Tibial nerve (tissue), 4 donors: ENCODE data around the gene DMPK. TPM values are rescaled to one million over a fixed set of nuclear protein-coding genes. Genes with fewer than 3 reads are reported as not detected.

Source experiments
- DNase-seq, 2 donors: peaks; one replicate each; pipeline ENCODE4 v3.0.0-alpha.2; 2019; ENCODE audit warnings: low spot score in 2 of 2
- H3K27ac ChIP-seq, 4 donors: fragments of 200-600 bp; sonication (generic) in 3 of 4; one replicate each; pipeline ENCODE4 v1.5.1; 2017 to 2019; ENCODE audit warnings: mild to moderate bottlenecking in 1 of 4
- H3K27me3 ChIP-seq, 2 donors: fragments of 200-600 bp; sonication (generic) in 1 of 2; one replicate each; pipeline versions ENCODE4 v1.5.1 to v1.6.0; 2017 to 2019
- H3K36me3 ChIP-seq, 3 donors: fragments of 200-600 bp; sonication (generic); one replicate each; pipeline ENCODE4 v1.5.1; 2018 to 2019
- H3K4me1 ChIP-seq, 4 donors: fragments of 200-600 bp; sonication (generic) in 3 of 4; one replicate each; pipeline ENCODE4 v1.5.1; 2017 to 2019
- H3K4me3 ChIP-seq, 4 donors: fragments of 200-600 bp; sonication (generic) in 3 of 4; one replicate each; pipeline ENCODE4 v1.5.1; 2017 to 2019; ENCODE audit warnings: mild to moderate bottlenecking in 1 of 4, moderate library complexity in 1 of 4
- H3K9me3 ChIP-seq, 4 donors: fragments of 200-600 bp; sonication (generic) in 3 of 4; one replicate each; pipeline ENCODE4 v1.5.1; 2017 to 2019
- EP300 ChIP-seq, 2 donors: sonication (generic); formaldehyde crosslinking; IDR thresholded peaks; one replicate each; pipeline ENCODE4 v1.6.1; 2017; ENCODE audit warnings: antibody characterized with exemption in 2 of 2, mild to moderate bottlenecking in 1 of 2
- POLR2A ChIP-seq, 2 donors: fragments of 450-650 bp; IDR thresholded peaks; one replicate each; pipeline ENCODE4 v1.6.1; 2017; ENCODE audit warnings: antibody characterized with exemption in 2 of 2, mild to moderate bottlenecking in 2 of 2, moderate library complexity in 2 of 2
- WGBS, 2 donors: methylation state at CpG; one replicate each; pipeline ENCODE4 v1.1.5; 2018; 5-methylcytosine and 5-hydroxymethylcytosine counted together
- total RNA-seq, 4 donors: library from RNA; depleted of rRNA; stranded (reverse); fragments of >200 nt; gene quantifications; one replicate each; pipeline ENCODE4 v1.1.0, GENCODE V29; 2016
- TF ChIP-seq, protein P1 (sequence below), 5 experiments: fragments of 200-600 bp in 3 of 5; fragments of 450-650 bp in 2 of 5; sonication (generic) in 3 of 5; IDR thresholded peaks; one replicate each; pipeline ENCODE4 v1.5.1; 2016 to 2019; ENCODE audit warnings: antibody characterized with exemption in 5 of 5, mild to moderate bottlenecking in 3 of 5, moderate library complexity in 2 of 5

DMPK gene
- total RNA-seq, 4 donors from 2014 or later = 59.0 to 87.9 (median 77.4) TPM

- peaks cover 0 to 30% (median 0%) of the 10 kb centered on the region in 3 donors for H3K36me3 ChIP-seq
- no peaks in the 10 kb centered on the region for H3K9me3 ChIP-seq
- H3K27me3 ChIP-seq = peaks cover 0 to 10% of the 10 kb centered on the region in 2 donors
- no peak overlapping the region for H3K27ac ChIP-seq
- H3K4me3 ChIP-seq = no peak overlapping the region
- no peak for DNase-seq
- no peak for TF ChIP-seq POLR2A (IDR thresholded peaks at IDR 0.05)
- TF ChIP-seq, protein P1, sequence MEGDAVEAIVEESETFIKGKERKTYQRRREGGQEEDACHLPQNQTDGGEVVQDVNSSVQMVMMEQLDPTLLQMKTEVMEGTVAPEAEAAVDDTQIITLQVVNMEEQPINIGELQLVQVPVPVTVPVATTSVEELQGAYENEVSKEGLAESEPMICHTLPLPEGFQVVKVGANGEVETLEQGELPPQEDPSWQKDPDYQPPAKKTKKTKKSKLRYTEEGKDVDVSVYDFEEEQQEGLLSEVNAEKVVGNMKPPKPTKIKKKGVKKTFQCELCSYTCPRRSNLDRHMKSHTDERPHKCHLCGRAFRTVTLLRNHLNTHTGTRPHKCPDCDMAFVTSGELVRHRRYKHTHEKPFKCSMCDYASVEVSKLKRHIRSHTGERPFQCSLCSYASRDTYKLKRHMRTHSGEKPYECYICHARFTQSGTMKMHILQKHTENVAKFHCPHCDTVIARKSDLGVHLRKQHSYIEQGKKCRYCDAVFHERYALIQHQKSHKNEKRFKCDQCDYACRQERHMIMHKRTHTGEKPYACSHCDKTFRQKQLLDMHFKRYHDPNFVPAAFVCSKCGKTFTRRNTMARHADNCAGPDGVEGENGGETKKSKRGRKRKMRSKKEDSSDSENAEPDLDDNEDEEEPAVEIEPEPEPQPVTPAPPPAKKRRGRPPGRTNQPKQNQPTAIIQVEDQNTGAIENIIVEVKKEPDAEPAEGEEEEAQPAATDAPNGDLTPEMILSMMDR (IDR thresholded peaks at IDR 0.05) = no peak
- no peak for TF ChIP-seq EP300 (IDR thresholded peaks at IDR 0.05)
- peaks cover 0 to 26% (median 3%) of the 10 kb centered on the region in 4 donors for H3K4me1 ChIP-seq
- WGBS, 2 donors = 76 to 86% methylated on average over 10 to 12 of the region's 12 CpGs
Observed at GRCh38 chr19:45814166-45814780, 32.0 kb upstream of the DMPK start.

DNA sequence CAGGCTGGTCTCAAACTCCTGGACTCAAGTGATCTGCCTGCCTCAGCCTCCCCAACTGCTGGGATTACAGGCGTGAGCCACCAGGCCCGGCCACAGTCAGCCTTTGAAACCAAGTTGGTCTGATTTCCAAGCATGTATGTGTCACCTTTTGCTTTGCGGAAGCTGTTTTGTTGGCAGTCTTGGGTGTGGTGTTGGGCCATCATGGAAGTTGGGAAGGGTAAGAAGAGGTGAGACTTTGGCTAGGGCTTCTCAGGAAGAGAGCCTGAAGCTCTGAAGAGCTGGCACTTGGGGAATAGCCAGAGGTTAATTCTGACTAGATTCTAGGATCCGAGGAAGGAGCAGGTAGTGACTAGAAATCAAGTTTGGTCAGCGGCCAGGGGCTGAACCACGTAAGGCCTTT, 30.0 kb upstream of the DMPK start:
- H3K4me1 ChIP-seq = peaks cover 0 to 26% (median 3%) of the 10 kb centered on the region in 4 donors
- 88 to 95% methylated on average over 6 of the region's 6 CpGs for WGBS, 2 donors
- TF ChIP-seq POLR2A (IDR thresholded peaks at IDR 0.05) (no peak), EP300 (IDR thresholded peaks at IDR 0.05) (no peak)
- TF ChIP-seq, protein P1 (IDR thresholded peaks at IDR 0.05) = no peak
- no peaks in the 10 kb centered on the region for H3K9me3 ChIP-seq
- H3K36me3 ChIP-seq = peaks cover 0 to 12% (median 0%) of the 10 kb centered on the region in 3 donors
- DNase-seq = no peak
- no peak overlapping the region for H3K27ac ChIP-seq
- no peak overlapping the region for H3K4me3 ChIP-seq
- H3K27me3 ChIP-seq = peaks cover 0 to 10% of the 10 kb centered on the region in 2 donors

- WGBS, 2 donors = 23 to 31% methylated on average over 7 of the region's 7 CpGs
- Histone ChIP-seq H3K4me3 (no peak overlapping the region), H3K9me3 (no peaks in the 10 kb centered on the region), H3K27me3 (peaks cover 0 to 5% of the 10 kb centered on the region in 2 donors), H3K36me3 (peaks cover 0 to 5% (median 0%) of the 10 kb centered on the region in 3 donors), H3K4me1 (peaks cover 0 to 6% (median 0%) of the 10 kb centered on the region in 4 donors), H3K27ac (no peak overlapping the region)
- DNase-seq = no peak
- TF ChIP-seq, protein P1 (IDR thresholded peaks at IDR 0.05) = no peak
- TF ChIP-seq EP300 (IDR thresholded peaks at IDR 0.05) = no peak
- no peak for TF ChIP-seq POLR2A (IDR thresholded peaks at IDR 0.05)
Observed at GRCh38 chr19:45809643-45810159, 27.4 kb upstream of the DMPK start.

DNA sequence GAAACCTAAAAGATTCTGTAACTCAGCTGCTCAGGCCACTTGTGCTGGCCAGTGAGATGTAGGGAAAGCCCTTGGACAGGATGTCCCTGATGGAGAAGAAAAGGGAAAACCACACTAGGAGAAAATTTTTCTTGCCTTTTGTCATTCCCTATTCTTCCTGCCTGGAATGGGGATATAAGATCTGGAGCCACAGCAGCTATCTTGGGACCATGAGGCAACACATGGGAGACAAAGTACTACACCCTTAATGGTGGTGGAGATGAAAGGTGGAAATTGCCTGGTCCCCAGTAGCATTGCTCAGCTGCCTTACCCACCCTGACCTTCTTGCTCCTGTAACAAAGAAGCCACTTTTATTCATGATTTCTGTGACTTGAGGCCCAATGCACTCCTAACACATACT, 23.4 kb upstream of the DMPK start:
- no peaks in the 10 kb centered on the region for H3K9me3 ChIP-seq
- H3K27me3 ChIP-seq = peaks cover 0 to 8% of the 10 kb centered on the region in 2 donors
- H3K4me1 ChIP-seq = peaks cover 0 to 6% (median 0%) of the 10 kb centered on the region in 4 donors
- TF ChIP-seq EP300 (IDR thresholded peaks at IDR 0.05) (no peak), POLR2A (IDR thresholded peaks at IDR 0.05) (no peak)
- TF ChIP-seq, protein P1 (IDR thresholded peaks at IDR 0.05) = no peak
- H3K36me3 ChIP-seq = no peaks in the 10 kb centered on the region
- H3K27ac ChIP-seq = no peak overlapping the region
- DNase-seq = no peak
- no peak overlapping the region for H3K4me3 ChIP-seq

GRCh38 chr19:45804959-45805230, 22.6 kb upstream of the DMPK start:
- TF ChIP-seq, protein P1 (IDR thresholded peaks at IDR 0.05) = no peak
- TF ChIP-seq EP300 (IDR thresholded peaks at IDR 0.05) = no peak
- TF ChIP-seq POLR2A (IDR thresholded peaks at IDR 0.05) = no peak
- H3K27me3 ChIP-seq = peaks cover 0 to 8% of the 10 kb centered on the region in 2 donors
- no peak overlapping the region for H3K27ac ChIP-seq
- H3K4me3 ChIP-seq = no peak overlapping the region
- WGBS, 2 donors = 83 to 87% methylated on average over 8 of the region's 8 CpGs
- no peaks in the 10 kb centered on the region for H3K9me3 ChIP-seq
- peaks cover 0 to 5% (median 0%) of the 10 kb centered on the region in 4 donors for H3K4me1 ChIP-seq
- H3K36me3 ChIP-seq = no peaks in the 10 kb centered on the region
- no peak for DNase-seq
